NCI-H1694 (cell line): ENCODE data around the gene ARPC1A.

Source experiments
- DNase-seq: peaks from one replicate; lab custom pipeline; 2025; lab: John Stamatoyannopoulos, UW

ARPC1A gene

GRCh38 chr7:99390941-99391602 lies 65.4 kb downstream of the ARPC1A start:
- no peak for DNase-seq

GRCh38 chr7:99392046-99392445 lies 66.3 kb downstream of the ARPC1A start:
- DNase-seq: no peak

GRCh38 chr7:99392659-99393354 lies 67.1 kb downstream of the ARPC1A start:
- no peak for DNase-seq

GRCh38 chr7:99393355-99394187 lies 67.9 kb downstream of the ARPC1A start:
- DNase-seq: no peak

- DNase-seq: no peak
These were observed 68.4 kb downstream of the ARPC1A start for GRCh38 chr7:99394188-99394502.

GRCh38 chr7:99395616-99396327 lies 70.1 kb downstream of the ARPC1A start:
- no peak for DNase-seq

- no peak for DNase-seq
These were observed 71.0 kb downstream of the ARPC1A start for GRCh38 chr7:99396418-99397296.

- no peak for DNase-seq
These were observed 71.7 kb downstream of the ARPC1A start for GRCh38 chr7:99397297-99397983.

- DNase-seq: no peak
These were observed 73.3 kb downstream of the ARPC1A start for GRCh38 chr7:99398891-99399445.

- no peak for DNase-seq
These were observed 73.9 kb downstream of the ARPC1A start for GRCh38 chr7:99399597-99399996.

- no peak for DNase-seq
These were observed 77.2 kb downstream of the ARPC1A start for GRCh38 chr7:99402854-99403253.

GRCh38 chr7:99403764-99404163 lies 78.1 kb downstream of the ARPC1A start:
- no peak for DNase-seq

- no peak for DNase-seq
These were observed 78.7 kb downstream of the ARPC1A start for GRCh38 chr7:99404235-99404976.

- no peak for DNase-seq
These were observed 79.3 kb downstream of the ARPC1A start for GRCh38 chr7:99404977-99405320.

GRCh38 chr7:99406557-99406956 lies 80.9 kb downstream of the ARPC1A start:
- no peak for DNase-seq

GRCh38 chr7:99407872-99408378 lies 82.2 kb downstream of the ARPC1A start:
- DNase-seq: no peak

GRCh38 chr7:99408379-99409191 lies 82.9 kb downstream of the ARPC1A start, which contains the start of the genes BUD31 and PDAP1:
TSS of gene BUD31 (plus strand) at chr7:99408969. CDS start at chr7:99411093, 2,124 bp downstream.
TSS of gene PDAP1 (minus strand) at chr7:99408597. CDS start at chr7:99408548, 49 bp downstream.
- DNase-seq: peak; percentile 94

- DNase-seq: no peak
These were observed 83.5 kb downstream of the ARPC1A start for GRCh38 chr7:99409192-99409572.

GRCh38 chr7:99409806-99410205 lies 84.1 kb downstream of the ARPC1A start:
- no peak for DNase-seq
